LNCAP (cell line): ENCODE results near the gene GOLGA6D.

Source experiments
- CTCF ChIP-seq: fragments of 450-650 bp; IDR thresholded peaks from 2 replicates; pipeline ENCODE4 v1.5.1; 2017; ENCODE audit warnings: mild to moderate bottlenecking

Gene GOLGA6D

GRCh38 chr15:75327491-75327890 lies 44.9 kb downstream of the GOLGA6D start:
- no peak for TF ChIP-seq CTCF

GRCh38 chr15:75328493-75329314 lies 46.1 kb downstream of the GOLGA6D start:
- no peak for TF ChIP-seq CTCF

GRCh38 chr15:75329571-75329970 lies 46.9 kb downstream of the GOLGA6D start:
- TF ChIP-seq CTCF = no peak

- TF ChIP-seq CTCF = no peak
Measured at GRCh38 chr15:75335313-75335704, 52.7 kb downstream of the GOLGA6D start.

DNA sequence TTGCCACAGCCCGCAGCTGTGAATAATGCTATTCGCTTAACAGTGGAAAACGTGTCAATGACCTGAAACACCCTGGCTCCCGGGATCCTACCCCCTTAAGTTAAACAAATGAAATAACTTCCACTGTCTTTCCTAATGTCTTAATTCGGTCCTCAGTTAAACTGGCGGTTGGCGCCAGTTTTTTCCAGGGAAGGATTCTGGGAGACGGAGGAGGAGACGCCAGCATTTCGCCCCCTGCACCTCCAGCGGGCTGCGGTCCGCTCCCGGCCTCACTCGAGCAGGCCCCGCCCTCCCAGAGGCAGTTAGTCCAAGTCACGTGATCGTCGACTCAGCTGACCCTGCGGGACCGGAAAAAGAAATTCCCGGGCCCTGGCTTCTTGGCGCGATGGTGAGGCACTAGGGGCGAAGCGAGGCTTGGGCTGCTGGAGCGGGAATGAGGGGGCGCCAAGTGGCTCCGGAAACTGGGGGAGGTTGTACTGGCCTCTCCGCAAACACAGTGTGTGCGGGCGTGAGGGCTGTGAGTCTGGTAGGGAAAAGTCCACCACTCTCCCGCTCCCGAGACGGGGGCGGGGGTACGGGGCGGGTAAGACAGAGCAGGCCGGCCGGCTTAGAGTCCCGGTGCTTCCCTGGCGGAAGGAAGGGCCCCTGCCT lies 53.2 kb downstream of the GOLGA6D start, which contains the start of gene COMMD4:
Gene COMMD4 (plus strand): TSS at position 359 of the 651 bp plus-strand sequence. CDS start 27 bp downstream, at position 386.
- TF ChIP-seq CTCF = no peak

DNA sequence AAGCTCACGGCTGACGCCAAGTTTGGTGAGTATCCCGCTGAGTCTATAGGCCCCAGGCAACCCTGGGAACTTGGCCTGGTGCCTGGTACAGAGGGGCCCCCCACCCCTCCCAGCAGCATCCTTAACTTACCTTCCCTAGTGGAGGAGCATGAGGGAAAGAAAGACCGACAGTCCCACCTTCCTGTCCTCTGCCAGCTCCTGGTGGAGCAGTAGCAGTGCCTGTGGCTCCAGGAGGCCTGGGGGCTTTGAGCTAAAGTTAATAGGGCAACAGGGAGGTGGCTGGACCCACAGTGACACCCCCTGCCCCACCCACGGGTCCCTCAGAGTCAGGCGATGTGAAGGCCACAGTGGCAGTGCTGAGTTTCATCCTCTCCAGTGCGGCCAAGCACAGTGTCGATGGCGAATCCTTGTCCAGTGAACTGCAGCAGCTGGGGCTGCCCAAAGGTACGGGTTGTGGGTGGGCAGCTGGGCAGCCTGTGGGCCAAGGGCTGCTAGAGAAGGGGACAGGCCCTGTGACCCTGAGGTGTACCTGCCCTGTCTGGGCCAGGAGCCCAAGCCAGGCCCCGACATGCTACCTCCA lies 56.1 kb downstream of the GOLGA6D start:
- TF ChIP-seq CTCF = no peak

DNA sequence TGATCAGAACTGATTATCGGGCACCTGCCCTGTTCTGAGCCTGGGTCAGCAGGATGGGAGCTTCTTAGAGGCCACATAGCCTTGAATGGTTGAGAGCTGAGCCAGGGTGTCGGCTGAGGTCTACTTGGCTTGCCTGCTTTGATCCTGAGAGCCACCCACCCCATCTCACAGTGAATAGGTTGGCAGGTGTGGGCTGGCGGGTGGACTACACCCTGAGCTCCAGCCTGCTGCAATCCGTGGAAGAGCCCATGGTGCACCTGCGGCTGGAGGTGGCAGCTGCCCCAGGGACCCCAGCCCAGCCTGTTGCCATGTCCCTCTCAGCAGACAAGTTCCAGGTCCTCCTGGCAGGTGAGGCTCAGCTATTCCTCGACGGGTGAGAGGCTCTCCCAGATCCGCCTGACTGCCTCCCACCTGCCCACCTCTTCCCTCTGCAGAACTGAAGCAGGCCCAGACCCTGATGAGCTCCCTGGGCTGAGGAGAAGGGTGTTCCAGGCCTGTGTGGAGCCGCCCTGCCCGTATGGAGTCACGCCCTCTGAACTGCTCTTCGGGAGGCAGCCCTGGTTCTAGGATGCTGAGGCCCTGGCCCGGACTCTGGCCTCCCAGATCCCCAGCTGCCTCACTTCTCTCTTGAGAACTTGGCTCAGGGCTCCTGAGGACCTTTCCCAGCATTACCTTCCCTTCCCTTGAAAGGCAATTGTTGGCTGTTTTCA lies 57.1 kb downstream of the GOLGA6D start:
- TF ChIP-seq CTCF = no peak
